WERI-Rb-1 (cell line): ENCODE measurements around the gene ANKRD2.

Source experiments
- DNase-seq: peaks from one replicate; pipeline ENCODE4 v3.0.0-alpha.2; 2020
- H3K27ac ChIP-seq: fragments of 250-450 bp; sonication (Bioruptor Pico); 2 replicates; pipeline ENCODE4 v1.5.1; 2020; ENCODE audit warnings: mild to moderate bottlenecking, moderate library complexity
- H3K27me3 ChIP-seq: fragments of 250-450 bp; sonication (Bioruptor Pico); 2 replicates; pipeline ENCODE4 v1.5.1; 2021; ENCODE audit warnings: mild to moderate bottlenecking, low read depth, moderate library complexity; ENCODE audit not compliant: insufficient read depth, severe bottlenecking
- H3K36me3 ChIP-seq: fragments of 250-450 bp; sonication (Bioruptor Pico); 2 replicates; pipeline ENCODE4 v1.5.1; 2020; ENCODE audit warnings: mild to moderate bottlenecking, moderate library complexity
- H3K4me3 ChIP-seq: 2 replicates; pipeline ENCODE4 v1.5.1; 2011; ENCODE audit warnings: low read depth, mild to moderate bottlenecking, control low read depth, low read length
- H3K9me3 ChIP-seq: fragments of 250-450 bp; sonication (Bioruptor Pico); 2 replicates; pipeline ENCODE4 v1.5.1; 2021; ENCODE audit warnings: mild to moderate bottlenecking, moderate library complexity; ENCODE audit not compliant: severe bottlenecking
- TF ChIP-seq, protein P1 (sequence below): IDR thresholded peaks from 2 replicates; pipeline ENCODE4 v1.5.1; 2011; ENCODE audit warnings: low read depth, mild to moderate bottlenecking, control low read depth, inconsistent platforms, low read length

The ANKRD2 gene

GRCh38 chr10:97607095-97607636 is 34.6 kb downstream of the ANKRD2 start:
- Histone ChIP-seq H3K9me3 (no peaks in the 10 kb centered on the region), H3K4me3 (no peak overlapping the region), H3K27ac (no peak overlapping the region), H3K36me3 (no peaks in the 10 kb centered on the region), H3K27me3 (no peaks in the 10 kb centered on the region)
- TF ChIP-seq, protein P1, sequence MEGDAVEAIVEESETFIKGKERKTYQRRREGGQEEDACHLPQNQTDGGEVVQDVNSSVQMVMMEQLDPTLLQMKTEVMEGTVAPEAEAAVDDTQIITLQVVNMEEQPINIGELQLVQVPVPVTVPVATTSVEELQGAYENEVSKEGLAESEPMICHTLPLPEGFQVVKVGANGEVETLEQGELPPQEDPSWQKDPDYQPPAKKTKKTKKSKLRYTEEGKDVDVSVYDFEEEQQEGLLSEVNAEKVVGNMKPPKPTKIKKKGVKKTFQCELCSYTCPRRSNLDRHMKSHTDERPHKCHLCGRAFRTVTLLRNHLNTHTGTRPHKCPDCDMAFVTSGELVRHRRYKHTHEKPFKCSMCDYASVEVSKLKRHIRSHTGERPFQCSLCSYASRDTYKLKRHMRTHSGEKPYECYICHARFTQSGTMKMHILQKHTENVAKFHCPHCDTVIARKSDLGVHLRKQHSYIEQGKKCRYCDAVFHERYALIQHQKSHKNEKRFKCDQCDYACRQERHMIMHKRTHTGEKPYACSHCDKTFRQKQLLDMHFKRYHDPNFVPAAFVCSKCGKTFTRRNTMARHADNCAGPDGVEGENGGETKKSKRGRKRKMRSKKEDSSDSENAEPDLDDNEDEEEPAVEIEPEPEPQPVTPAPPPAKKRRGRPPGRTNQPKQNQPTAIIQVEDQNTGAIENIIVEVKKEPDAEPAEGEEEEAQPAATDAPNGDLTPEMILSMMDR: no peak
- DNase-seq: no peak

DNA sequence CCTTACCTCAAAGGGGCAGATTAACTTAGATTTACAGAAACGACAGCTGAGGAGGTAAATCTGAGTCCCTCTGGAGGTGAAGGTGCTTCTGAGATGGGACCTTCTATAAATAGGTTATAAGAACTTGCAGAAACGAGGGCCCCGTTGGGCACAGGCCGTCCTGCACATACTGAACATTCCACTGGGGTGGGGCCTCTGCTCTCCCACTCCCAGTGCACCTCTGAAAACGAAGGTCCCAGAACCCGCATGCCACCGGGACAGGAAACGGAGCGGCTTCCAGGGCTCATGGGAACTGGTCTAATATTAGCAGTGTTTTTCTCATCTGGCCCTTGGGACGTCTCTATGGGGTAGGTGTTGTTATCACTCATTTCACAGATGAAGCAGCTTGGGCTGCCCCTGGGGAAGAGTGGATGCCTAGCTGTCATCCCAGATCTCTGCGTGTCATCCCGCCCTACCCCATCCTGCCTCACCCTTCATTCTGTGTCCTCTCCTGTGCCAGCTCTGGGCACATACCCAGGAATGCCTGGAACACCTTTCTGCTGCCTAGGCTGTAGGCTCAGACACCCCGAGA is 36.5 kb downstream of the ANKRD2 start:
- TF ChIP-seq, protein P1: no peak
- DNase-seq: no peak
- Histone ChIP-seq H3K27me3 (no peaks in the 10 kb centered on the region), H3K9me3 (no peaks in the 10 kb centered on the region), H3K4me3 (no peak overlapping the region), H3K27ac (no peak overlapping the region), H3K36me3 (no peaks in the 10 kb centered on the region)

DNA sequence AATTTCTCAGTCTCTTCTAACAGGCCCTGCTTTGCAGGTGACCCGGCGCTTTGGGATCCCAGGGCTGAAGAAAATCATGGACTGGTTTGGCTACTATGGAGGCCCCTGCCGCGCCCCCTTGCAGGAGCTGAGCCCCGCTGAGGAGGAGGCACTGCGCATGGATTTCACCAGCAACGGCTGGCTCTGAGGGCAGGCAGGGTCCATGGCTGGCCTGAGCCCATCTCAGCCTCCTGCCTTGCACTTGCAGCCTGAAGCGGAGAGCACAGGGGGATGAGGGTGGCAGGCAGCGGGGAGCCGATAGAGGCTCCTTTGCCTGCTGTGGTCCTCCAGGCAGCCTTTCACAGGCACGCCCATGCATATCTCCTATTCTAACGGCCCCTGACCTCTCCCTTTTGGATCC is 38.9 kb downstream of the ANKRD2 start:
- Histone ChIP-seq H3K27me3 (no peaks in the 10 kb centered on the region), H3K36me3 (no peaks in the 10 kb centered on the region), H3K4me3 (no peak overlapping the region), H3K9me3 (no peaks in the 10 kb centered on the region), H3K27ac (no peak overlapping the region)
- no peak for DNase-seq
- TF ChIP-seq, protein P1: no peak

DNA sequence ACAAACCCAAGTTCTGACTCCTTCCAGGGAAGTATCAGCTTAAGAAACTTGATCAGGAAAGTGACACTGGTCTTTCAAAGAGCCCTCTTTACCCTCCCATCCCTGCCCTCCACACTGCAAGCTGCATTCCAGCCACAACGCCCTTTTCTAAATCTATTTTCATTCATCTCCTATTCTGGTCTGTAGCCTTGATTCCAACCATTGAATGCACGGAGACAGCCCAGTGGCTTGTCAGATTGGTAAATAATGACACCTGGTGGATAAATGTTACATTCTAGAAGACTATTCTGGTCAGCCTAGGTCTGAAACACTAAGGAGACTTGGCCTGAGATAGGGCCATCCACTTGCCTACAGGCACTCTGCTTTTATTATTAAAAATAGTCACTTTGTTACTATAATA is 39.8 kb downstream of the ANKRD2 start:
- peak; percentile 20 for DNase-seq
- H3K27ac ChIP-seq: no peak overlapping the region

GRCh38 chr10:97618285-97618684 is 45.7 kb downstream of the ANKRD2 start:
- Histone ChIP-seq H3K27me3 (no peaks in the 10 kb centered on the region), H3K27ac (no peak overlapping the region), H3K36me3 (no peaks in the 10 kb centered on the region), H3K4me3 (no peak overlapping the region), H3K9me3 (no peaks in the 10 kb centered on the region)
- TF ChIP-seq, protein P1: no peak
- DNase-seq: no peak

More for the DNA sequence above, 39.8 kb downstream of the ANKRD2 start:
- Histone ChIP-seq H3K27me3 (no peaks in the 10 kb centered on the region), H3K36me3 (no peaks in the 10 kb centered on the region), H3K9me3 (no peaks in the 10 kb centered on the region), H3K4me3 (no peak overlapping the region)
- TF ChIP-seq, protein P1: peak; percentile 28; the same call in 1 of the 2 replicates

GRCh38 chr10:97618733-97619132 is 46.2 kb downstream of the ANKRD2 start:
- H3K27me3 ChIP-seq: no peaks in the 10 kb centered on the region
- TF ChIP-seq, protein P1: no peak
- DNase-seq: no peak
- no peak overlapping the region for H3K27ac ChIP-seq
- no peak overlapping the region for H3K4me3 ChIP-seq
- H3K36me3 ChIP-seq: no peaks in the 10 kb centered on the region
- no peaks in the 10 kb centered on the region for H3K9me3 ChIP-seq
